Neuronal stem cell (in vitro differentiated cells): ENCODE data around the gene SAP25.

Source experiments
- DNase-seq: peaks from one replicate; pipeline ENCODE4 v3.0.0-alpha.2; 2013; ENCODE audit warnings: low spot score
- H2AFZ ChIP-seq: one replicate; pipeline ENCODE4 v1.6.1; 2013; ENCODE audit warnings: mild to moderate bottlenecking, low read length, inconsistent platforms
- H2AK5ac ChIP-seq: 2 replicates; pipeline ENCODE4 v1.6.1; 2013; ENCODE audit warnings: low read depth, mild to moderate bottlenecking, inconsistent platforms, low read length, moderate library complexity, mixed read lengths
- H2BK120ac ChIP-seq: 2 replicates; pipeline ENCODE4 v1.6.1; 2013; ENCODE audit warnings: low read depth, mild to moderate bottlenecking, inconsistent platforms, low read length, moderate library complexity, mixed read lengths
- H2BK12ac ChIP-seq: one replicate; pipeline ENCODE4 v1.6.1; 2013; ENCODE audit warnings: low read length, inconsistent platforms
- H2BK15ac ChIP-seq: 2 replicates; pipeline ENCODE4 v1.6.1; 2013; ENCODE audit warnings: mild to moderate bottlenecking, low read length, inconsistent platforms, mixed read lengths
- H2BK5ac ChIP-seq: one replicate; pipeline ENCODE4 v1.6.1; 2013; ENCODE audit warnings: inconsistent platforms, mild to moderate bottlenecking, low read length, moderate library complexity
- H3K14ac ChIP-seq: one replicate; pipeline ENCODE4 v1.6.1; 2013; ENCODE audit warnings: low read length, inconsistent platforms
- H3K18ac ChIP-seq: 2 replicates; pipeline ENCODE4 v1.6.1; 2013; ENCODE audit warnings: low read length, inconsistent platforms
- H3K23ac ChIP-seq: 2 replicates; pipeline ENCODE4 v1.6.1; 2013; ENCODE audit warnings: low read depth, mild to moderate bottlenecking, mixed read lengths, low read length, inconsistent platforms; ENCODE audit not compliant: poor library complexity
- H3K27ac ChIP-seq: replicated peaks from 3 replicates; pipeline ENCODE4 v1.5.1; 2013; ENCODE audit warnings: low read length, inconsistent platforms
- H3K27me3 ChIP-seq, 3 experiments: 2 replicates each; pipeline ENCODE4 v1.6.1; 2013; ENCODE audit warnings: low read length in 3 of 3, mild to moderate bottlenecking in 2 of 3, inconsistent platforms in 1 of 3, low read depth in 1 of 3, mixed read lengths in 1 of 3, moderate library complexity in 1 of 3; ENCODE audit not compliant: control insufficient read depth in 3 of 3, insufficient read depth in 3 of 3
- H3K36me3 ChIP-seq, 2 donors: replicated peaks in 1 of 2; 2 replicates each; pipeline ENCODE4 v1.6.1; 2013; ENCODE audit warnings: low read length in 2 of 2; ENCODE audit not compliant: control insufficient read depth in 2 of 2, insufficient read depth in 2 of 2
- H3K4ac ChIP-seq: 2 replicates; pipeline ENCODE4 v1.6.1; 2013; ENCODE audit warnings: inconsistent platforms, mild to moderate bottlenecking, low read length, moderate library complexity
- H3K4me1 ChIP-seq, 2 donors: 1 replicate in 1 of 2; 2 replicates in 1 of 2; pipeline ENCODE4 v1.6.1; 2013; ENCODE audit warnings: low read length in 2 of 2, low read depth in 1 of 2; ENCODE audit not compliant: control insufficient read depth in 2 of 2, insufficient read depth in 1 of 2
- H3K4me2 ChIP-seq: one replicate; pipeline ENCODE4 v1.6.1; 2013; ENCODE audit warnings: mild to moderate bottlenecking, low read length, inconsistent platforms; ENCODE audit not compliant: insufficient read depth, poor library complexity, severe bottlenecking
- H3K4me3 ChIP-seq, 2 donors: 2 replicates each; pipeline ENCODE4 v1.5.1; 2013; ENCODE audit warnings: low read length in 2 of 2, mild to moderate bottlenecking in 2 of 2, inconsistent platforms in 1 of 2, moderate library complexity in 1 of 2
- H3K79me1 ChIP-seq: one replicate; pipeline ENCODE4 v1.6.1; 2013; ENCODE audit warnings: low read depth, mild to moderate bottlenecking, inconsistent platforms, low read length, moderate library complexity
- H3K9ac ChIP-seq: one replicate; pipeline ENCODE4 v1.6.1; 2013; ENCODE audit warnings: mild to moderate bottlenecking, low read depth, low read length, inconsistent platforms; ENCODE audit not compliant: poor library complexity
- H3K9me3 ChIP-seq, 2 donors: replicated peaks in 1 of 2; 2 replicates each; pipeline versions ENCODE3 to v1.6.1; 2013; ENCODE audit warnings: low read length in 2 of 2, mild to moderate bottlenecking in 2 of 2, inconsistent platforms in 1 of 2, low read depth in 1 of 2, mixed read lengths in 1 of 2, moderate library complexity in 1 of 2; ENCODE audit not compliant: control insufficient read depth in 2 of 2, insufficient read depth in 1 of 2
- H4K8ac ChIP-seq: one replicate; pipeline ENCODE4 v1.6.1; 2013; ENCODE audit warnings: low read depth, mild to moderate bottlenecking, inconsistent platforms, low read length, moderate library complexity
- H4K91ac ChIP-seq: one replicate; pipeline ENCODE4 v1.6.1; 2013; ENCODE audit warnings: low read length, low read depth, mild to moderate bottlenecking, inconsistent platforms; ENCODE audit not compliant: poor library complexity
- WGBS, 2 donors: extraction: QIAGEN DNeasy Blood & Tissue Kit; methylation state at CpG; one replicate each; pipeline ENCODE4 v1.1.7; 2013; ENCODE audit warnings: missing lambda C conversion rate in 2 of 2, mixed read lengths in 1 of 2; ENCODE audit not compliant: insufficient read length in 2 of 2, insufficient replicate concordance in 1 of 2; ENCODE audit errors: extremely low coverage in 2 of 2; 5-methylcytosine and 5-hydroxymethylcytosine counted together

The SAP25 gene

DNA sequence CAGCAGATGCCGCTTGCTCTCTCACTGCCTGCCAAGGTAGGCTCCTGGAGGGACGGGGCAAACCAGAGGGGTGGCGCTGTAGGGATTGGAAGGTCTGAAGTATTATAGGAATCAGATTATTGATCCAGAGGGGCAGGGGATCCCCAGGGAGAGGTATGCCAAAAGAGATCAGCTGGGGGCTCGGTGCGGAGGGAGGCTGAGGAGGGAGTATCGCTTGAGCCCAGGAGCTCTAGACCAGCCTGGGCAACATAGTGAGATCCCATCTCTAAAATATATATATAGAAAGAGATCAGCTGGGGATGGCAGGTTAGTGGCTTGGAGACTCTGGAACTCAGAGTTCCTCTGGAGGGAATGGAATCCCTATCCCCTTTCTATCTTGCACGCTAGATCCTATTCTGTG lies 21.5 kb upstream of the SAP25 start:
- Histone ChIP-seq H3K36me3 (peaks cover 0 to 2% of the 10 kb centered on the region in 2 donors), H2AFZ (no peak overlapping the region), H2BK120ac (no peak overlapping the region), H2BK15ac (no peak overlapping the region), H4K91ac (no peak overlapping the region), H3K18ac (no peak overlapping the region), H4K8ac (no peak overlapping the region), H2BK12ac (no peak overlapping the region), H3K23ac (no peak overlapping the region), H2BK5ac (no peak overlapping the region), H3K27ac (no peak overlapping the region), H3K14ac (no peak overlapping the region), H3K4me2 (no peak overlapping the region), H3K27me3 (no peaks in the 10 kb centered on the region), H3K4me1 (peaks cover 2 to 4% of the 10 kb centered on the region in 2 donors), H3K4ac (no peak overlapping the region), H3K9ac (no peak overlapping the region), H3K79me1 (peaks cover 2% of the 10 kb centered on the region), H3K4me3 (no peak overlapping the region), H3K9me3 (no peaks in the 10 kb centered on the region), H2AK5ac (no peak overlapping the region)
- WGBS, 2 donors, result no CpG with 5 or more reads among the region's 7 CpGs
- DNase-seq, result no peak

DNA sequence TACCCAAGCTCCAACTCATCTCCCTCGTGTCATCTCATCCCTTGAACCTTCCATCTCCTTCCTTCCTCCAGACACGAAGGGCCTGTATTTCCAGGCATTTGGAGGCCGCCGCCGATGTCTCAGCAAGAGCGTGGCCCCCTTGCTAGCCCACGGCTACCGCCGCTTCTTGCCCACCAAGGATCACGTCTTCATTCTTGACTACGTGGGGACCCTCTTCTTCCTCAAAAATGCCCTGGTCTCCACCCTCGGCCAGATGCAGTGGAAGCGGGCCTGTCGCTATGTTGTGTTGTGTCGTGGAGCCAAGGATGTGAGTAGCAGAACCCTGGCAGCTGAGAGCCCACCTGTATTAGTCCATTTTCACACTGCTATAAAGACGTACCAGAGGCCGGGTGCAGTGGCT lies 17.9 kb upstream of the SAP25 start:
- WGBS, 2 donors, result no CpG with 5 or more reads among the region's 17 CpGs
- Histone ChIP-seq H3K23ac (no peak overlapping the region), H2AK5ac (peak overlapping the region; percentile 4), H3K27ac (no peak overlapping the region), H3K79me1 (no peaks in the 10 kb centered on the region), H3K14ac (no peak overlapping the region), H4K91ac (no peak overlapping the region), H3K9me3 (no peaks in the 10 kb centered on the region), H2BK12ac (no peak overlapping the region), H3K36me3 (peaks cover 0 to 2% of the 10 kb centered on the region in 2 donors), H2AFZ (no peak overlapping the region), H3K27me3 (no peaks in the 10 kb centered on the region), H2BK120ac (no peak overlapping the region), H3K4me2 (no peak overlapping the region), H3K9ac (no peak overlapping the region), H2BK5ac (no peak overlapping the region), H3K4me3 (no peak overlapping the region), H4K8ac (no peak overlapping the region), H3K4ac (no peak overlapping the region), H2BK15ac (no peak overlapping the region), H3K18ac (no peak overlapping the region), H3K4me1 (peaks cover 6 to 17% of the 10 kb centered on the region in 2 donors)
- no peak for DNase-seq

DNA sequence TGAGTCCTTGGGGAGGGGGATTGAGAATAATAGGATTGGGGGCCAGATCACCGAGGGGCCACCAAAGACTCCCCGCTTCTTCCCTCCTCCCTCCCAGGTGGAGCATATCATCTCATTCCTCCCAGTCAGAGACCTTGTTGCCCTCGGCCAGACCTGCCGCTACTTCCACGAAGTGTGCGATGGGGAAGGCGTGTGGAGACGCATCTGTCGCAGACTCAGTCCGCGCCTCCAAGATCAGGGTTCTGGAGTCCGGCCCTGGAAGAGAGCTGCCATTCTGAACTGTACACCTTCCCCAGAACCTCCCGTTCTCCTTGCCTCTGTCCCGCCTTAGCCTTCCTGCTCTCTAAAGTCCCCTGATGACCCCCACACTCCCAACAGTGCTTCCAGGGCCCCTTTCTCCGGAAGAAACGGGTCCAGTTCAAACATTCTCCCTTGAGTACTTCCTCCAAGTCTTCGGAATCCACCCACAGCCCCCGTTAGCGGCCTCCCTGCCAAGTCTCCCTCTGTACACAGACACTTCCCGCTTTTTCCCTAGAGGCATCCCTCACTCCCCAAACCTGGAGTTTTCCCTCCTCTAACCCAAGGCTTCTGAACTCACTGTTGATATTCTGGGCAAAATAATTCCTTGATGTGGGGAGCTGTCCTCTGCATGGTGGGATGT lies 16.5 kb upstream of the SAP25 start:
- peak overlapping the region; percentile 56 for H2AFZ ChIP-seq
- no peaks in the 10 kb centered on the region for H3K9me3 ChIP-seq
- H3K18ac ChIP-seq, result peak overlapping the region; percentile 50
- peak overlapping the region; percentile 5 for H3K23ac ChIP-seq
- H2AK5ac ChIP-seq, result peak overlapping the region; percentile 29
- no CpG with 5 or more reads among the region's 20 CpGs for WGBS, 2 donors
- no peak overlapping the region for H2BK5ac ChIP-seq
- no peak overlapping the region for H3K4me3 ChIP-seq
- no peak overlapping the region for H2BK12ac ChIP-seq
- H3K27ac ChIP-seq, result no peak overlapping the region
- peaks cover 6 to 18% of the 10 kb centered on the region in 2 donors for H3K4me1 ChIP-seq
- H3K4me2 ChIP-seq, result no peak overlapping the region
- no peak overlapping the region for H4K91ac ChIP-seq
- H3K79me1 ChIP-seq, result peaks cover 3% of the 10 kb centered on the region
- H2BK15ac ChIP-seq, result no peak overlapping the region
- no peaks in the 10 kb centered on the region for H3K27me3 ChIP-seq
- no peak for DNase-seq
- no peaks in the 10 kb centered on the region for H3K36me3 ChIP-seq
- no peak overlapping the region for H3K14ac ChIP-seq
- no peak overlapping the region for H4K8ac ChIP-seq
- H3K9ac ChIP-seq, result peak overlapping the region; percentile 46
- H2BK120ac ChIP-seq, result no peak overlapping the region
- H3K4ac ChIP-seq, result no peak overlapping the region

DNA sequence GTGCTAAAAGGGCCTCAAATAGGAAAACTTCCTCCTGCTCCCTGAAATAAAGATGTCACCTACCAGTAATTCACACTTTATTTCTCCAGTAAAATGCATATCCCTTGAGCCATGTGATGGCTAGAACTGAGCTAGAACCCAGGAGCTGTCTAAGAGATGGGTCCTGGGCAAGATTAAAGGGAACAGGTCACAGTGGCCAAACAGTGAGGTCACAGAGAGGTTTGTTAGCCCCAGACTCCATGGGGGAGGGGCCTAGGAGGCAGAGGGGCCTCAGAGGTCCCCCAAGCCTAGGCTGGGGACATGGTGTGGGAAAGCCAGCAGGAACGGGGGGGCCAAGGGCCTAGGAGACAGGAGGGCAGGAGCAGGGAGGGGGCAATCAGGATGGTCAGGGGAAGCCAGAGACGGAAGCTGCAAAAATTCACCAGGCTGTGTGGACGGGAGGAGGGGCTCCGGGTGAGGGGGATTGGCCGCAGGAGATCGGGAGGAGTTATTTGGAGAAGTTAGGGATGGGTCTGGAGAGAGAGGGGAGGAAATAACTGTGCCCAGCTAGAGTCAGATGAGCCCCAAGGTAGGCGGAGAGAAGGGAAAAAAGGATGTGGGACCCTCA lies 15.7 kb upstream of the SAP25 start:
- Histone ChIP-seq H3K23ac (no peak overlapping the region), H3K4me1 (peaks cover 13 to 26% of the 10 kb centered on the region in 2 donors), H3K79me1 (peaks cover 3% of the 10 kb centered on the region), H3K27ac (no peak overlapping the region), H3K18ac (peak overlapping the region; percentile 80), H3K4me2 (no peak overlapping the region), H3K36me3 (no peaks in the 10 kb centered on the region), H3K9ac (peak overlapping the region; percentile 38), H3K4ac (no peak overlapping the region), H3K27me3 (no peaks in the 10 kb centered on the region), H3K14ac (no peak overlapping the region), H3K9me3 (no peaks in the 10 kb centered on the region), H2AFZ (peak overlapping the region; percentile 56), H2AK5ac (no peak overlapping the region), H2BK5ac (peak overlapping the region; percentile 4), H2BK15ac (peak overlapping the region; percentile 19), H4K91ac (no peak overlapping the region), H2BK120ac (no peak overlapping the region), H3K4me3 (no peak overlapping the region), H4K8ac (no peak overlapping the region), H2BK12ac (no peak overlapping the region)
- DNase-seq, result no peak
- no CpG with 5 or more reads among the region's 7 CpGs for WGBS, 2 donors
